Retinal pigment epithelial cell (primary cell): ENCODE data around the gene DCTN3.
A peak's percentile ranks its signal among the peaks of the same experiment; 100 is the strongest.

Source experiments
- DNase-seq: peaks from one replicate; pipeline ENCODE4 v3.0.0-alpha.2; 2010; ENCODE audit warnings: low read depth
- H3K4me3 ChIP-seq: 2 replicates; pipeline ENCODE4 v1.5.1; 2011; ENCODE audit warnings: mild to moderate bottlenecking, low read length, control low read depth, moderate library complexity
- TF ChIP-seq, protein P1 (sequence below): conservative IDR thresholded peaks from 2 replicates; pipeline ENCODE4 v1.5.1; 2011; ENCODE audit warnings: low read depth, low read length, control low read depth, inconsistent platforms

Gene DCTN3

DNA sequence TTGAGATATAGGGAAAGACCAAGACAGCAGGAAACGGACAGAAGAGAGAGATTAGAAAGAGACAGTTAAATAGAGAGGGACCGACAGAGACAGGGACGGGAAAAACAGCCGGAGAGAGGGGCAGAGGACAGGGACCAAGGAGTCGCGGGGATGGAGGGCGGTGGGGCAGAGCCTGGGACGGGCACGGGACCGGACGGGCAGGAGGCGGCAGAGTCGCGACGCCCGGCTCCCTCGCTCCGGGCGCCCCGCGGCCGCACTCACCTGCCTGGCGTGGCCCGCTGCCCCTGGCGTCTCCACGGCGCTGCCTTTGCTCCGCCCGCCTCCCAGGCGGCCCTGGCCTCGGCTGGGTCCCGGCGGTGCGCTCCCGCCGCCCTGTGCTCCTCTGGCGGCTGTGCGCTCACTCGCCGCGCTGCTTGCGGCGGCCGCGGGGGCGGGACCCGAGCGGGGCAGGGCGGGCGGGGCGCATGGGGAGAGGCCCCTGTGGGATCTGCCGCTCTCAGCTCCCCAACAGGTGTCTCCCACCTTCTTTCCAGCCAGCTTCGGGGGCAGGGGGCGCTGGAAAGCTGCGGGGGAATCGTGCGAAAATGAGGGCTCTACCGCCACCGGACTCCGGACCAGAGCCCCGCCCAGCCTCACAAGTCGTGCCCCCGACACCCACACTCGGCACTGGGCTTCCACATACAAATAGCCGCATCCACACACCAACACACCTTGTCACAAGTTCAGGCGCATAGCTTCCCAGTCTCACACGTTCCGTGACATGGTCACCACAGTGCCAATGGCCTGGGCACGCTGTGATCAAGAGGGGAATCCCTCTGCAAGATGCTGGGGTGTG lies 8.6 kb upstream of the DCTN3 start, which contains the start of gene ARID3C:
TSS of gene ARID3C (minus strand) at position 411 of the 835 bp plus-strand sequence. CDS start 1,052 bp downstream, outside the sequence.
- no peak for DNase-seq
- TF ChIP-seq, protein P1, sequence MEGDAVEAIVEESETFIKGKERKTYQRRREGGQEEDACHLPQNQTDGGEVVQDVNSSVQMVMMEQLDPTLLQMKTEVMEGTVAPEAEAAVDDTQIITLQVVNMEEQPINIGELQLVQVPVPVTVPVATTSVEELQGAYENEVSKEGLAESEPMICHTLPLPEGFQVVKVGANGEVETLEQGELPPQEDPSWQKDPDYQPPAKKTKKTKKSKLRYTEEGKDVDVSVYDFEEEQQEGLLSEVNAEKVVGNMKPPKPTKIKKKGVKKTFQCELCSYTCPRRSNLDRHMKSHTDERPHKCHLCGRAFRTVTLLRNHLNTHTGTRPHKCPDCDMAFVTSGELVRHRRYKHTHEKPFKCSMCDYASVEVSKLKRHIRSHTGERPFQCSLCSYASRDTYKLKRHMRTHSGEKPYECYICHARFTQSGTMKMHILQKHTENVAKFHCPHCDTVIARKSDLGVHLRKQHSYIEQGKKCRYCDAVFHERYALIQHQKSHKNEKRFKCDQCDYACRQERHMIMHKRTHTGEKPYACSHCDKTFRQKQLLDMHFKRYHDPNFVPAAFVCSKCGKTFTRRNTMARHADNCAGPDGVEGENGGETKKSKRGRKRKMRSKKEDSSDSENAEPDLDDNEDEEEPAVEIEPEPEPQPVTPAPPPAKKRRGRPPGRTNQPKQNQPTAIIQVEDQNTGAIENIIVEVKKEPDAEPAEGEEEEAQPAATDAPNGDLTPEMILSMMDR, result no peak
- H3K4me3 ChIP-seq, result peak within 1 kb of the TSS; percentile 19

DNA sequence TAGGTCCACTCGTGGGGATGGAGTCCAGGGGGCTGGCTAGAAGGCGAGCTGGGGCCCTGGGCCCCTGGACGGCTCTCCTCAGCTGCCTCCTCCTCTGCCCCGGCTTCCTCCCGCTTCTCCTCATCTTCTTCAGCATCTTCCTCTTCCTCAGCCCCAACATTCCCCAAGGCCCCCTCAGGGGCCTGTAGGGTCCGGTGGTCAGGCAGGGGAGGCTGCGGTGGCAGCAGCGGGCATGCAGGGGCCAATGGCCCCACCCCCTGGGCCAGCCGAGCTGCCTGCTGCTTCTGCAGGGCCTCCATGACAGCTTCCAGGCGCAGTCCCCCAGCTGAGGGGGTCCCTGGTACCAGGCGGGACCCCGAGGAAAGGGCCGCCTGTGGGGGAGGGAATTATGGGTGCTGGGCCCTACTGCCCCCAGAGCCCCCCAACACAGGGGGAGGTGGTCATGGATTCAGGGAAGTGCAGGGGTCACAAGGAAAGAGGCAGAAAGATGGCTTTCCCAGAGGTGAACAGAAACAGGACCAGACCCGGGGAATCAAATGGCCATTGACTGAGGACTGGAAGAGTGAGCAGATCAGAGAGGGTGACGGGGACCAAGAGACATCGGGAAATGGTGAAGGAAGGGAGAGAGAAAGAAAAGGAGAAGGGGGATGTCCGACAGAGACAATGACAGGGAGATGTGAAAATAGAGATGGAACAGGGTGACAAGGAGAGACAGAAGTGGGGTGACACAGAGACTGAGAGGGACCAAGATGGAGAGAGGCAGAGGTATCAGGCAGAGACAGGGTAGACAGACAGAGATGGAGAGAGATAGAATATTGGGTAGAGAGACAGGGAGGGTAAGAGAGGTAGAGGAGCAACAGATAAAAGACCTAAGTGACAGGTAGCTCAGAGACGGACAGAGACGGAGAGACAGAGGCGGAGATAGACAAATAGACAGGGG lies 7.7 kb upstream of the DCTN3 start:
- TF ChIP-seq, protein P1, result no peak
- no peak overlapping the region for H3K4me3 ChIP-seq
- DNase-seq, result no peak

DNA sequence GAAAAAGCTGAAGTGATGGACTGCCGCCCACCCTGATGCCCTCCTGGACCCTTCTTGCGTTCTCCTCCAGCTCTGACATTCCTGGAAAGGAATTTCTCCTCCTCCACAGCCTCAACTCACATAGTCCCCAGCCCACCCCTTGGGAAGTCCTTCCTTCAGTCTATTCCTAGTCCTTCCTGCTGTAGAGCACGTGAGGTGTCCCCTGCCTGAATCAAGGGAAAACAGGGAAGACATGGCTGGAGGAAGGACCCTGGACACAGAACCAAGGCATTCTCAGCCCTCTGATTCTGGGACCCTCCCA lies 4.8 kb upstream of the DCTN3 start:
- DNase-seq, result no peak
- TF ChIP-seq, protein P1, result no peak
- no peak overlapping the region for H3K4me3 ChIP-seq

DNA sequence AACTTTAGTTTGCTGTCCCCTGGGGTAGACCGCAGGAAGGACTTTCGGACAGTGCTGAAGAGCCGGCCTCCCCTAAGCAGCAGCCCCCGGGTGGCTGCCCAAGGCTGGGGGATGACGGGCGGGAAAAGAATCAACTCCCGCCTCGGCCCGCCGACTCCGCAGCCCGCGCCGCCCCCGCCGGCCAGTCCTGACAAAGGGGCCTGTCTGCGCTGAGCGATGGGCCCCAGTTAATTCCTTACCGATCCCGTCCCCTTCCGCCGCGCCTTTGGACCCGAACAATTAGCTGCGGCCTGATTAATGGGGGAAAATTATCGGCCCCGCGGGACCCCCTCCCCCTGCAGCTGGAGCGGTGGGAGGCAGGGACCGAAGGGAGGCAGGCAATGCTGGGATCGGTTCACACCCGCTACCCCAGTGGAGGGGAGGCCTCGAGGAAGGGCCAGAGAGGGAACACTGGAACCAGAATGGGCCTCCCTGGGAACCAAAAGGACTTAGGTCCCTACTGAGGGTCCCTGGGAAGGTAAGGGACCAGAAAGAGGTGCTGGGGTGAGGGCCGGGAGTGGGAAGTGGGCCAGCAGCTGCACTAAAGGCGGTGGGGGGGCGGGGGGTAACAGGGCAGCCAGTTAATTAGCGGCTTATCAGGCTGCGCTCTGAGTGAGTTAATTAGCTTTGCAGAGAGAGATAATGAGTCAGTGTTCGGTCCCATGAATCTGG lies 4.3 kb upstream of the DCTN3 start:
- no peak for DNase-seq
- no peak overlapping the region for H3K4me3 ChIP-seq

DNA sequence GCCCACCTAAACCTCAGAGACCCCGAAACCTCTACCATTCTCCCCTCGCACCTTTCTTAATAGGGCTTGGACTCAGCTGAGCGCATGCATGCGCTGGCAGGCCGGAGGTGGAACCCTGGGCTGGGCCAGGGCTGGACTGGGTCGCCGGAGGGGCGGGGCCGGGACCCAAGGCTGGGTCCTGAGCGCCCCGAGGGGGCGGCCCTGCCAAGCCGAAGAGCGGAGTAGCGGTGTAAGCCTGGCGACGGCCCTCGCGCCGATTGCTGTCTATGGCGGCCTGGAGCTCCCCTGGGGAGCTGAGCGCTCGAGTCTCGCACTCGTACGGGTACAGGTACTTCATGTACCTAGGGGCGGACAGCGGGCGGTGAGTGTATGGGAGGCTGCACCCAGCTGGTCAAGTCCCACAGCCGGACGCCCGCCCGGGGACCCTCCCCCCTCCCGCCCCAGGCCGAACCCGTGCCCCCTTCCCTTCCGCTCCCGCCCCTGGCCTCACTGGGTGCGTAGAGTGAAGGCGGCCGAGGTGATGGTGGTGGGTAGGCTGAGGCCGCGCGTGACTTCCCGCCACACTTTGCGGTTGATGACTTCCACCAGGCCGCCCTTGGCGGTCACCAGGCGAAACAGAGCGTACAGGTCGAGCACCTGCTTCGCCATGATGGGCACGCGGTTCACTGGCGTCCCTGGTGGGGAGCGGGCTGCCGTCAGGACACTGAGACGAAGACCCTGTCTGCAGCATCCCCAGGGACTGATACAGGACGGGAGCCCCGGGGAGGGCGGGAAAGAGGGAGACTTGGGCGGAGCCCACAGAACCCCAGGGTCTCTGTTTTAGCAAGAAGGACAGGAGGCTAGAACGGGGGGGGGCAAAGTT lies 3.3 kb upstream of the DCTN3 start:
- no peak for DNase-seq
- no peak overlapping the region for H3K4me3 ChIP-seq
- TF ChIP-seq, protein P1, result no peak

More for the DNA sequence above, 4.3 kb upstream of the DCTN3 start:
- TF ChIP-seq, protein P1, result no peak

DNA sequence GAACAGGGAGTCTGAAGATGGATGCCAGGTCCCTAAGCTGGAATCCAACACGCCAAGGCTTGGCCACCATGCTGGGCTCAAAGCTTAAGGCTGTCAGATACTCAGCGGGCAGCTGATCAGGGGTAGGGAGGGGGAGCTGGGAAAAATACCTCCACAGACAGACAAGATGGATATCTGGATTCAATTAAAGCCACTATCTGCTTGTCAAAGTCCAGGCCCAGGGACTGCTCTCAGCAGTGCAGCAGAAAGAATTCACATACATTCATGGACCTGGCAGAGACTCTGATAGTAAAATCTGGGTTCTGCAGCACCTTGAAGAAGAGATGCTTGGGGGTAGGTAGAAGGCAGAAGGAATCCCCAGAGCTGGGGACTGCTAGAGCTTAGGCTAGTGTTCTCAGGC lies 5.2 kb downstream of the DCTN3 start:
- DNase-seq, result no peak
- TF ChIP-seq, protein P1, result no peak

More for the DNA sequence above, 5.2 kb downstream of the DCTN3 start:
- H3K4me3 ChIP-seq, result no peak overlapping the region
